Hippocampal formation (tissue), 2 donors: Measurements from ENCODE around the gene SLC51A.
A peak's percentile ranks its signal among the peaks of the same experiment; 100 is the strongest.
"Not testable (repeated sequence)": the region's sequence is repeated elsewhere in the genome, so short reads cannot be mapped to it uniquely, and the experiment has no call there.

Source experiments
- DNase-seq, 2 donors: peaks; one replicate each; lab custom pipeline; 2025; lab: John Stamatoyannopoulos, UW

SLC51A gene

GRCh38 chr3:196193133-196193735 is 23.1 kb upstream of the SLC51A start:
- DNase-seq = no peak

- no peak for DNase-seq
These were observed 22.4 kb upstream of the SLC51A start for GRCh38 chr3:196193736-196194541.

GRCh38 chr3:196194542-196194915 is 21.8 kb upstream of the SLC51A start:
- DNase-seq = no peak

GRCh38 chr3:196195664-196196265 is 20.6 kb upstream of the SLC51A start:
- no peak for DNase-seq

- DNase-seq = no peak
These were observed 18.8 kb upstream of the SLC51A start for GRCh38 chr3:196197524-196197923.

GRCh38 chr3:196198081-196198675 is 18.2 kb upstream of the SLC51A start:
- DNase-seq = no peak

GRCh38 chr3:196198771-196199753 is 17.3 kb upstream of the SLC51A start:
- no peak for DNase-seq

GRCh38 chr3:196202516-196202970 is 13.8 kb upstream of the SLC51A start:
- peak in 1 of 2 donors; percentile 21 for DNase-seq

GRCh38 chr3:196203846-196204245 is 12.5 kb upstream of the SLC51A start:
- no peak for DNase-seq

- DNase-seq = not testable (repeated sequence)
These were observed 10.7 kb upstream of the SLC51A start for GRCh38 chr3:196205442-196206205.

- no peak for DNase-seq
These were observed 9.0 kb upstream of the SLC51A start for GRCh38 chr3:196207159-196207832.

GRCh38 chr3:196207833-196208607 is 8.3 kb upstream of the SLC51A start:
- DNase-seq = no peak

GRCh38 chr3:196208942-196209695 is 7.2 kb upstream of the SLC51A start:
- DNase-seq = no peak

- not testable (repeated sequence) for DNase-seq
These were observed 6.2 kb upstream of the SLC51A start for GRCh38 chr3:196209944-196210672.

GRCh38 chr3:196210673-196211556 is 5.4 kb upstream of the SLC51A start, which contains the start of gene ZDHHC19:
Gene ZDHHC19 (minus strand): TSS chr3:196211400. CDS start chr3:196211315, 85 bp downstream.
- DNase-seq = no peak

GRCh38 chr3:196214783-196215441 is 1.4 kb upstream of the SLC51A start:
- no peak for DNase-seq
